A549 (cell line): Measurements from ENCODE around the gene SMIM38.

Source experiments
- BHLHE40 ChIP-seq: IDR thresholded peaks from 2 replicates; pipeline ENCODE4 v1.6.1; 2012; ENCODE audit warnings: low read depth, low read length, inconsistent platforms
- JUN ChIP-seq, 2 experiments: fragments of >200 bp; sonication (Bioruptor Twin); formaldehyde crosslinking; IDR thresholded peaks; 2 replicates in 1 of 2; 3 replicates in 1 of 2; pipeline ENCODE4 v1.6.1; 2016 to 2017
- PHF8 ChIP-seq: fragments of 200-600 bp; sonication (generic); IDR thresholded peaks from 2 replicates; pipeline ENCODE4 v1.6.1; 2016; ENCODE audit warnings: low read depth, mild to moderate bottlenecking, antibody characterized with exemption, moderate library complexity, borderline replicate concordance
- POLR2A ChIP-seq: IDR thresholded peaks from 2 replicates; pipeline ENCODE4 v1.6.1; 2012; ENCODE audit warnings: mild to moderate bottlenecking, low read length
- RFX5 ChIP-seq: fragments of 450-650 bp; IDR thresholded peaks from 2 replicates; pipeline ENCODE4 v1.7.1; 2014; ENCODE audit warnings: antibody characterized with exemption, mild to moderate bottlenecking, moderate library complexity
- TF ChIP-seq, protein P1 (sequence below): fragments of >200 bp; sonication (Bioruptor Twin); formaldehyde crosslinking; IDR thresholded peaks from 3 replicates; pipeline ENCODE4 v1.5.1; 2016
- TF ChIP-seq, protein P2 (sequence below): fragments of 250-450 bp; sonication (Bioruptor Pico); IDR thresholded peaks from 2 replicates; pipeline ENCODE4 v1.5.0; 2021; ENCODE audit warnings: mild to moderate bottlenecking, moderate library complexity, borderline replicate concordance

DNA sequence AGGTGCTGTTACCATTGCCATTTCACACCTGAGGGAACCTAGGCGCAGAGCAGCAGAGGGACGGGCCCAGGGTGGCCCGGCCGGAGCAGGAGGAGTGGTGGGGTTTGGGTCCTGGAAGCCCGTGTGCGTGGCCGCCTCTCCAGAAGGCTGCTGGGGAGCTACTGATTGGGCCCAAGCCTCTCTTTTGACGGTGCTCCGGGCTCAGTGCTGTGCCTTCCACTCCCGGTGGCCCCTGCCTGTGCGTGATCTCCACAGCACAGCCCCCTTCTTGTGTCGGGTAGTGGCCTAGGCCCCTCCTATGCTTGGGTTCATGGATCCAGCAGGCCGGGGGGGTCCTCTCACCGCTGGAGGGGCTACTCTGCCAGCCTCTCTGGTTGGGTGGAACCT, 41.0 kb downstream of the SMIM38 start:
- TF ChIP-seq JUN (IDR thresholded peaks at IDR 0.05): no peak
- no peak for TF ChIP-seq PHF8
- TF ChIP-seq, protein P1, sequence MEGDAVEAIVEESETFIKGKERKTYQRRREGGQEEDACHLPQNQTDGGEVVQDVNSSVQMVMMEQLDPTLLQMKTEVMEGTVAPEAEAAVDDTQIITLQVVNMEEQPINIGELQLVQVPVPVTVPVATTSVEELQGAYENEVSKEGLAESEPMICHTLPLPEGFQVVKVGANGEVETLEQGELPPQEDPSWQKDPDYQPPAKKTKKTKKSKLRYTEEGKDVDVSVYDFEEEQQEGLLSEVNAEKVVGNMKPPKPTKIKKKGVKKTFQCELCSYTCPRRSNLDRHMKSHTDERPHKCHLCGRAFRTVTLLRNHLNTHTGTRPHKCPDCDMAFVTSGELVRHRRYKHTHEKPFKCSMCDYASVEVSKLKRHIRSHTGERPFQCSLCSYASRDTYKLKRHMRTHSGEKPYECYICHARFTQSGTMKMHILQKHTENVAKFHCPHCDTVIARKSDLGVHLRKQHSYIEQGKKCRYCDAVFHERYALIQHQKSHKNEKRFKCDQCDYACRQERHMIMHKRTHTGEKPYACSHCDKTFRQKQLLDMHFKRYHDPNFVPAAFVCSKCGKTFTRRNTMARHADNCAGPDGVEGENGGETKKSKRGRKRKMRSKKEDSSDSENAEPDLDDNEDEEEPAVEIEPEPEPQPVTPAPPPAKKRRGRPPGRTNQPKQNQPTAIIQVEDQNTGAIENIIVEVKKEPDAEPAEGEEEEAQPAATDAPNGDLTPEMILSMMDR: no peak
- TF ChIP-seq BHLHE40: no peak
- TF ChIP-seq, protein P2, sequence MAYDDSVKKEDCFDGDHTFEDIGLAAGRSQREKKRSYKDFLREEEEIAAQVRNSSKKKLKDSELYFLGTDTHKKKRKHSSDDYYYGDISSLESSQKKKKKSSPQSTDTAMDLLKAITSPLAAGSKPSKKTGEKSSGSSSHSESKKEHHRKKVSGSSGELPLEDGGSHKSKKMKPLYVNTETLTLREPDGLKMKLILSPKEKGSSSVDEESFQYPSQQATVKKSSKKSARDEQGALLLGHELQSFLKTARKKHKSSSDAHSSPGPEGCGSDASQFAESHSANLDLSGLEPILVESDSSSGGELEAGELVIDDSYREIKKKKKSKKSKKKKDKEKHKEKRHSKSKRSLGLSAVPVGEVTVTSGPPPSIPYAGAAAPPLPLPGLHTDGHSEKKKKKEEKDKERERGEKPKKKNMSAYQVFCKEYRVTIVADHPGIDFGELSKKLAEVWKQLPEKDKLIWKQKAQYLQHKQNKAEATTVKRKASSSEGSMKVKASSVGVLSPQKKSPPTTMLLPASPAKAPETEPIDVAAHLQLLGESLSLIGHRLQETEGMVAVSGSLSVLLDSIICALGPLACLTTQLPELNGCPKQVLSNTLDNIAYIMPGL (CRISPR knock-in tag): no peak
- TF ChIP-seq RFX5: no peak
- no peak for TF ChIP-seq POLR2A
